GM12873 (cell line): Measurements from ENCODE around the gene CLDN10.

Source experiments
- CTCF ChIP-seq: IDR thresholded peaks from 2 replicates; pipeline ENCODE4 v1.5.1; 2012; ENCODE audit warnings: low read depth, mild to moderate bottlenecking, moderate library complexity, low read length, control low read depth; ENCODE audit not compliant: insufficient read depth; ENCODE audit errors: missing control alignments

Gene CLDN10, protein sequence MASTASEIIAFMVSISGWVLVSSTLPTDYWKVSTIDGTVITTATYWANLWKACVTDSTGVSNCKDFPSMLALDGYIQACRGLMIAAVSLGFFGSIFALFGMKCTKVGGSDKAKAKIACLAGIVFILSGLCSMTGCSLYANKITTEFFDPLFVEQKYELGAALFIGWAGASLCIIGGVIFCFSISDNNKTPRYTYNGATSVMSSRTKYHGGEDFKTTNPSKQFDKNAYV

GRCh38 chr13:95552539-95553441 lies at the start of gene CLDN10:
Gene CLDN10 (plus strand): TSS chr13:95552720. CDS start chr13:95552754, 34 bp downstream.
- TF ChIP-seq CTCF, result peak; percentile 38

GRCh38 chr13:95503662-95504061 lies 48.9 kb upstream of the CLDN10 start:
- no peak for TF ChIP-seq CTCF

GRCh38 chr13:95505265-95505664 lies 47.3 kb upstream of the CLDN10 start:
- TF ChIP-seq CTCF, result no peak

GRCh38 chr13:95505986-95506385 lies 46.5 kb upstream of the CLDN10 start:
- no peak for TF ChIP-seq CTCF

DNA sequence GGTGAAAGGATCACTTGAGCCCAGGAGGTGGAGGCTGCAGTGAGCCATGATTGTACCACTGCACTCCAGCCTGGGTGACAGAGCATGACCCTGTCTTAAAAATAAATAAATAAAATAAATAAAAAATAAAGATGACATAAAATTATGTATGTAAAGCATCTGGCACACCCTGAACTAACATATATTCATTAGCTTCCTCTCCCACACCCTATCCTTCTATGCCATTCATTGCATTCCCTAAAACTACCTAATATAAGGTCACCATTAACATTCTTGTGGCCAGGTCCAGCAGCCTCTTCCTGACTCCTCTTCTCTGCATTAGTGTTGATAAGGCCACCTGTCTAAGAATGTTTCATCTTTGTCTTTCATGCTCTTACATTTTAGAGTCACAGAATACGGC lies 44.5 kb upstream of the CLDN10 start:
- TF ChIP-seq CTCF, result no peak

DNA sequence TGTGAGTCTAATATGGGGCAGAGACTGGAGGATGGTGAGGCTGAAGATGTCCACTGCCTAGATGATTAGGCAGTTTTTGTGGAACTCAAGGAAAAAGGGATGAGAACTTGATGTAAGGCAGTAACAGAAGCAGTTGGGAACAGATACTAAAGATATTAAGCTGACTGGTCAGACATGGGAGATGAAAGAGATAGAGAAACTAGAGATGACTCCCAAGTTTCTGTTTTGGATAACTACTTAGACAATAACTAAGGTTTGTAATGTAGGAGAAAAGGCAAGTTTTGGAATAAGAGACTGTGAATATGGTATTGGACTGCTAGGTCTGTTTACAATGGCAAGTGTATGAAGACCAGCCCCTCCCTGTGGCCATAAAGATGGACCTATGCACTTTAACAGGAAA lies 43.5 kb upstream of the CLDN10 start:
- no peak for TF ChIP-seq CTCF

- no peak for TF ChIP-seq CTCF
Observed at GRCh38 chr13:95509521-95510310, 42.8 kb upstream of the CLDN10 start.
